GM23338 (cell line): Measurements from ENCODE around the gene ARL5A. TPM values are rescaled to one million over a fixed set of nuclear protein-coding genes. Genes with fewer than 3 reads are reported as not detected.

Experiments
- ATAC-seq: fragments of 200-7000 bp; cut with Tn5 transposase; 3 replicates; pipeline ENCODE4 v1.9.1; 2020
- DNase-seq: peaks from one replicate; pipeline ENCODE4 v3.0.0-alpha.2; 2015; ENCODE audit warnings: low spot score
- H2AFZ ChIP-seq: fragments of 200-600 bp; sonication (generic); 2 replicates; pipeline ENCODE4 v1.8.0; 2016; ENCODE audit warnings: antibody characterized with exemption, mild to moderate bottlenecking, moderate library complexity
- H3F3A ChIP-seq: fragments of 200-600 bp; sonication (generic); replicated peaks from 2 replicates; pipeline ENCODE4 v1.8.0; 2017; ENCODE audit warnings: antibody characterized with exemption, mixed run types, low read depth
- H3K27ac ChIP-seq: fragments of 200-600 bp; sonication (generic); 2 replicates; pipeline ENCODE4 v1.6.1; 2016; ENCODE audit warnings: low read depth
- H3K27me3 ChIP-seq: fragments of 200-600 bp; sonication (generic); 2 replicates; pipeline ENCODE4 v1.8.0; 2016; ENCODE audit warnings: mild to moderate bottlenecking, mixed run types, moderate library complexity; ENCODE audit not compliant: insufficient read depth
- H3K36me3 ChIP-seq: fragments of 200-600 bp; sonication (generic); 2 replicates; pipeline ENCODE4 v1.8.0; 2016; ENCODE audit warnings: mild to moderate bottlenecking; ENCODE audit not compliant: insufficient read depth
- H3K4me1 ChIP-seq: fragments of 200-600 bp; sonication (generic); 2 replicates; pipeline ENCODE4 v1.8.0; 2016; ENCODE audit warnings: mild to moderate bottlenecking, moderate library complexity; ENCODE audit not compliant: insufficient read depth
- H3K4me2 ChIP-seq: fragments of 200-600 bp; sonication (generic); 2 replicates; pipeline ENCODE4 v1.7.1; 2017; ENCODE audit warnings: mixed run types
- H3K4me3 ChIP-seq: fragments of 200-600 bp; sonication (generic); 2 replicates; pipeline ENCODE4 v1.6.1; 2016; ENCODE audit warnings: mixed run types
- H3K79me2 ChIP-seq: fragments of 200-600 bp; sonication (generic); replicated peaks from 2 replicates; pipeline ENCODE4 v1.8.0; 2017; ENCODE audit warnings: mild to moderate bottlenecking; ENCODE audit not compliant: insufficient read depth
- H3K9me2 ChIP-seq: fragments of 200-600 bp; sonication (generic); 2 replicates; pipeline ENCODE4 v1.8.0; 2017; ENCODE audit not compliant: insufficient read depth
- H4K20me1 ChIP-seq: fragments of 200-600 bp; sonication (generic); replicated peaks from 2 replicates; pipeline ENCODE4 v1.8.0; 2017; ENCODE audit warnings: mild to moderate bottlenecking; ENCODE audit not compliant: insufficient read depth
- H3K27ac Mint-ChIP-seq: 2 replicates; pipeline ENCODE4 v1.8.0; 2020; ENCODE audit warnings: inconsistent platforms, mild to moderate bottlenecking, moderate library complexity, mixed read lengths
- H3K27me3 Mint-ChIP-seq: 3 replicates; pipeline ENCODE4 v1.8.0; 2022; ENCODE audit warnings: low read depth, mild to moderate bottlenecking, moderate library complexity, mixed read lengths, inconsistent platforms; ENCODE audit not compliant: insufficient read depth, poor library complexity
- H3K36me3 Mint-ChIP-seq: 3 replicates; pipeline ENCODE4 v1.8.0; 2021; ENCODE audit warnings: low read depth, mild to moderate bottlenecking, inconsistent platforms, moderate library complexity, mixed read lengths
- H3K4me1 Mint-ChIP-seq: 3 replicates; pipeline ENCODE4 v1.8.0; 2020; ENCODE audit warnings: mild to moderate bottlenecking, inconsistent platforms, mixed read lengths
- H3K4me3 Mint-ChIP-seq: 3 replicates; pipeline ENCODE4 v1.8.0; 2021; ENCODE audit warnings: moderate library complexity, mild to moderate bottlenecking, inconsistent platforms, mixed read lengths
- H3K9me3 Mint-ChIP-seq: 3 replicates; pipeline ENCODE4 v1.8.0; 2020; ENCODE audit warnings: moderate library complexity, mild to moderate bottlenecking, inconsistent platforms, mixed read lengths
- CREB1 ChIP-seq: fragments of 250-450 bp; sonication (Bioruptor Pico); IDR thresholded peaks from 2 replicates; pipeline ENCODE4 v1.5.0; 2020; ENCODE audit warnings: low read depth, mild to moderate bottlenecking, moderate library complexity
- EZH2 ChIP-seq: fragments of 200-600 bp; sonication (generic); IDR thresholded peaks from one replicate; pipeline ENCODE4 v1.8.0; 2017; ENCODE audit warnings: antibody characterized with exemption, mild to moderate bottlenecking, low read depth; ENCODE audit not compliant: unreplicated experiment
- JUNB ChIP-seq: IDR thresholded peaks from one replicate; pipeline ENCODE4 v1.6.1; 2016; ENCODE audit warnings: antibody characterized with exemption; ENCODE audit not compliant: unreplicated experiment
- POLR2AphosphoS5 ChIP-seq: IDR thresholded peaks from 2 replicates; pipeline ENCODE4 v1.6.1; 2016; ENCODE audit warnings: antibody characterized with exemption, low read depth
- STAT1 ChIP-seq: IDR thresholded peaks from one replicate; pipeline ENCODE4 v1.6.1; 2016; ENCODE audit warnings: antibody characterized with exemption; ENCODE audit not compliant: unreplicated experiment
- ZNF114 ChIP-seq: fragments of 250-450 bp; sonication (Bioruptor Pico); IDR thresholded peaks from 2 replicates; pipeline ENCODE4 v1.5.0; 2020; ENCODE audit warnings: mild to moderate bottlenecking, moderate library complexity
- ZNF331 ChIP-seq: fragments of 250-450 bp; sonication (Bioruptor Pico); IDR thresholded peaks from 2 replicates; pipeline ENCODE4 v1.5.0; 2020; ENCODE audit warnings: low read depth, mild to moderate bottlenecking, moderate library complexity
- polyA plus RNA-seq: library from polyadenylated mRNA; unstranded; fragments of >200 nt; fragmentation: Nextera tagmentation; extraction: Ambion mirVana; gene quantifications from 2 replicates; pipeline ENCODE4 v1.2.1, GENCODE V29; 2016
- total RNA-seq: library from RNA; depleted of rRNA; stranded (reverse); fragments of >200 nt; shearing (Covaris generic); gene quantifications from 2 replicates; pipeline ENCODE4 v1.2.3, GENCODE V29; 2014
- TF ChIP-seq, protein P1 (sequence below): IDR thresholded peaks from one replicate; pipeline ENCODE4 v1.6.1; 2018; ENCODE audit warnings: antibody characterized with exemption; ENCODE audit not compliant: unreplicated experiment
- TF ChIP-seq, protein P2 (sequence below), 2 experiments: fragments of 200-600 bp in 1 of 2; sonication (generic) in 1 of 2; conservative IDR thresholded peaks; 2 replicates each; pipeline versions ENCODE4 v1.5.1 to v1.6.1; 2016 to 2017; ENCODE audit warnings: antibody characterized with exemption in 2 of 2, low read depth in 2 of 2, mild to moderate bottlenecking in 2 of 2, moderate library complexity in 1 of 2
- TF ChIP-seq, protein P3 (sequence below): fragments of 250-450 bp; sonication (Bioruptor Pico); IDR thresholded peaks from 2 replicates; pipeline ENCODE4 v1.5.0; 2020; ENCODE audit warnings: mild to moderate bottlenecking, moderate library complexity

The ARL5A gene
- total and polyA plus RNA-seq, 2 experiments from 2014 or later = 26.8 to 104 TPM

DNA sequence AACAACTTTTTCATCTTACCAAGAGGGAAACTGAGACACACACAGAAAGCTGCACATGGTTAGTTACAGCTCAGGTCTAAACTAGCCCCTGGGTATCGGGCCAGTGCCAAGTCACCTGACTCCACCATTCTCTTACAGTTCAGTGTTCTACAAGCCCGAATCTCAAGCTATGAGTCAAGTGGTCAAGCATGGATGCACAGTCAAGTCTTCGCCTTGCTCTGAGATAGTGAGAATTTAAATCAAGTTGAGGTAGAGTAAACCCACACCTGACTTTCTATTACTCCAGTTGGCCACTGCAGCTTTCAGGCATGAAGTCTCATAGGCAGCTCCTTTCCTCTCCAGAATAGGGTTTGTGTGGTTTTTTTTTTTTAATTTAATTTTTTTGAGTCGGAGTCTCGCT, 34.5 kb upstream of the ARL5A start:
- ATAC-seq = no peak
- H3K9me3 Mint-ChIP-seq = no peaks in the 10 kb centered on the region
- no peaks in the 10 kb centered on the region; the same call in 2 of the 3 replicates for H3K4me1 Mint-ChIP-seq
- Histone ChIP-seq H2AFZ (no peak overlapping the region), H3K4me1 (no peaks in the 10 kb centered on the region), H3K79me2 (no peaks in the 10 kb centered on the region), H3K9me2 (no peaks in the 10 kb centered on the region), H4K20me1 (no peaks in the 10 kb centered on the region), H3K4me2 (no peak overlapping the region), H3K27me3 (no peaks in the 10 kb centered on the region), H3K27ac (no peak overlapping the region), H3K36me3 (no peaks in the 10 kb centered on the region), H3K4me3 (no peak overlapping the region), H3F3A (no peaks in the 10 kb centered on the region)
- TF ChIP-seq JUNB = no peak
- TF ChIP-seq, protein P1, sequence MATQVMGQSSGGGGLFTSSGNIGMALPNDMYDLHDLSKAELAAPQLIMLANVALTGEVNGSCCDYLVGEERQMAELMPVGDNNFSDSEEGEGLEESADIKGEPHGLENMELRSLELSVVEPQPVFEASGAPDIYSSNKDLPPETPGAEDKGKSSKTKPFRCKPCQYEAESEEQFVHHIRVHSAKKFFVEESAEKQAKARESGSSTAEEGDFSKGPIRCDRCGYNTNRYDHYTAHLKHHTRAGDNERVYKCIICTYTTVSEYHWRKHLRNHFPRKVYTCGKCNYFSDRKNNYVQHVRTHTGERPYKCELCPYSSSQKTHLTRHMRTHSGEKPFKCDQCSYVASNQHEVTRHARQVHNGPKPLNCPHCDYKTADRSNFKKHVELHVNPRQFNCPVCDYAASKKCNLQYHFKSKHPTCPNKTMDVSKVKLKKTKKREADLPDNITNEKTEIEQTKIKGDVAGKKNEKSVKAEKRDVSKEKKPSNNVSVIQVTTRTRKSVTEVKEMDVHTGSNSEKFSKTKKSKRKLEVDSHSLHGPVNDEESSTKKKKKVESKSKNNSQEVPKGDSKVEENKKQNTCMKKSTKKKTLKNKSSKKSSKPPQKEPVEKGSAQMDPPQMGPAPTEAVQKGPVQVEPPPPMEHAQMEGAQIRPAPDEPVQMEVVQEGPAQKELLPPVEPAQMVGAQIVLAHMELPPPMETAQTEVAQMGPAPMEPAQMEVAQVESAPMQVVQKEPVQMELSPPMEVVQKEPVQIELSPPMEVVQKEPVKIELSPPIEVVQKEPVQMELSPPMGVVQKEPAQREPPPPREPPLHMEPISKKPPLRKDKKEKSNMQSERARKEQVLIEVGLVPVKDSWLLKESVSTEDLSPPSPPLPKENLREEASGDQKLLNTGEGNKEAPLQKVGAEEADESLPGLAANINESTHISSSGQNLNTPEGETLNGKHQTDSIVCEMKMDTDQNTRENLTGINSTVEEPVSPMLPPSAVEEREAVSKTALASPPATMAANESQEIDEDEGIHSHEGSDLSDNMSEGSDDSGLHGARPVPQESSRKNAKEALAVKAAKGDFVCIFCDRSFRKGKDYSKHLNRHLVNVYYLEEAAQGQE = no peak
- TF ChIP-seq, protein P2, sequence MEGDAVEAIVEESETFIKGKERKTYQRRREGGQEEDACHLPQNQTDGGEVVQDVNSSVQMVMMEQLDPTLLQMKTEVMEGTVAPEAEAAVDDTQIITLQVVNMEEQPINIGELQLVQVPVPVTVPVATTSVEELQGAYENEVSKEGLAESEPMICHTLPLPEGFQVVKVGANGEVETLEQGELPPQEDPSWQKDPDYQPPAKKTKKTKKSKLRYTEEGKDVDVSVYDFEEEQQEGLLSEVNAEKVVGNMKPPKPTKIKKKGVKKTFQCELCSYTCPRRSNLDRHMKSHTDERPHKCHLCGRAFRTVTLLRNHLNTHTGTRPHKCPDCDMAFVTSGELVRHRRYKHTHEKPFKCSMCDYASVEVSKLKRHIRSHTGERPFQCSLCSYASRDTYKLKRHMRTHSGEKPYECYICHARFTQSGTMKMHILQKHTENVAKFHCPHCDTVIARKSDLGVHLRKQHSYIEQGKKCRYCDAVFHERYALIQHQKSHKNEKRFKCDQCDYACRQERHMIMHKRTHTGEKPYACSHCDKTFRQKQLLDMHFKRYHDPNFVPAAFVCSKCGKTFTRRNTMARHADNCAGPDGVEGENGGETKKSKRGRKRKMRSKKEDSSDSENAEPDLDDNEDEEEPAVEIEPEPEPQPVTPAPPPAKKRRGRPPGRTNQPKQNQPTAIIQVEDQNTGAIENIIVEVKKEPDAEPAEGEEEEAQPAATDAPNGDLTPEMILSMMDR (conservative IDR thresholded peaks at IDR 0.05; ENCODE audit: low read depth in 2 of 2) = no peak
- TF ChIP-seq CREB1 (CRISPR knock-in tag) = no peak
- TF ChIP-seq ZNF331 (CRISPR knock-in tag) = no peak
- no peak for TF ChIP-seq EZH2
- TF ChIP-seq, protein P3, sequence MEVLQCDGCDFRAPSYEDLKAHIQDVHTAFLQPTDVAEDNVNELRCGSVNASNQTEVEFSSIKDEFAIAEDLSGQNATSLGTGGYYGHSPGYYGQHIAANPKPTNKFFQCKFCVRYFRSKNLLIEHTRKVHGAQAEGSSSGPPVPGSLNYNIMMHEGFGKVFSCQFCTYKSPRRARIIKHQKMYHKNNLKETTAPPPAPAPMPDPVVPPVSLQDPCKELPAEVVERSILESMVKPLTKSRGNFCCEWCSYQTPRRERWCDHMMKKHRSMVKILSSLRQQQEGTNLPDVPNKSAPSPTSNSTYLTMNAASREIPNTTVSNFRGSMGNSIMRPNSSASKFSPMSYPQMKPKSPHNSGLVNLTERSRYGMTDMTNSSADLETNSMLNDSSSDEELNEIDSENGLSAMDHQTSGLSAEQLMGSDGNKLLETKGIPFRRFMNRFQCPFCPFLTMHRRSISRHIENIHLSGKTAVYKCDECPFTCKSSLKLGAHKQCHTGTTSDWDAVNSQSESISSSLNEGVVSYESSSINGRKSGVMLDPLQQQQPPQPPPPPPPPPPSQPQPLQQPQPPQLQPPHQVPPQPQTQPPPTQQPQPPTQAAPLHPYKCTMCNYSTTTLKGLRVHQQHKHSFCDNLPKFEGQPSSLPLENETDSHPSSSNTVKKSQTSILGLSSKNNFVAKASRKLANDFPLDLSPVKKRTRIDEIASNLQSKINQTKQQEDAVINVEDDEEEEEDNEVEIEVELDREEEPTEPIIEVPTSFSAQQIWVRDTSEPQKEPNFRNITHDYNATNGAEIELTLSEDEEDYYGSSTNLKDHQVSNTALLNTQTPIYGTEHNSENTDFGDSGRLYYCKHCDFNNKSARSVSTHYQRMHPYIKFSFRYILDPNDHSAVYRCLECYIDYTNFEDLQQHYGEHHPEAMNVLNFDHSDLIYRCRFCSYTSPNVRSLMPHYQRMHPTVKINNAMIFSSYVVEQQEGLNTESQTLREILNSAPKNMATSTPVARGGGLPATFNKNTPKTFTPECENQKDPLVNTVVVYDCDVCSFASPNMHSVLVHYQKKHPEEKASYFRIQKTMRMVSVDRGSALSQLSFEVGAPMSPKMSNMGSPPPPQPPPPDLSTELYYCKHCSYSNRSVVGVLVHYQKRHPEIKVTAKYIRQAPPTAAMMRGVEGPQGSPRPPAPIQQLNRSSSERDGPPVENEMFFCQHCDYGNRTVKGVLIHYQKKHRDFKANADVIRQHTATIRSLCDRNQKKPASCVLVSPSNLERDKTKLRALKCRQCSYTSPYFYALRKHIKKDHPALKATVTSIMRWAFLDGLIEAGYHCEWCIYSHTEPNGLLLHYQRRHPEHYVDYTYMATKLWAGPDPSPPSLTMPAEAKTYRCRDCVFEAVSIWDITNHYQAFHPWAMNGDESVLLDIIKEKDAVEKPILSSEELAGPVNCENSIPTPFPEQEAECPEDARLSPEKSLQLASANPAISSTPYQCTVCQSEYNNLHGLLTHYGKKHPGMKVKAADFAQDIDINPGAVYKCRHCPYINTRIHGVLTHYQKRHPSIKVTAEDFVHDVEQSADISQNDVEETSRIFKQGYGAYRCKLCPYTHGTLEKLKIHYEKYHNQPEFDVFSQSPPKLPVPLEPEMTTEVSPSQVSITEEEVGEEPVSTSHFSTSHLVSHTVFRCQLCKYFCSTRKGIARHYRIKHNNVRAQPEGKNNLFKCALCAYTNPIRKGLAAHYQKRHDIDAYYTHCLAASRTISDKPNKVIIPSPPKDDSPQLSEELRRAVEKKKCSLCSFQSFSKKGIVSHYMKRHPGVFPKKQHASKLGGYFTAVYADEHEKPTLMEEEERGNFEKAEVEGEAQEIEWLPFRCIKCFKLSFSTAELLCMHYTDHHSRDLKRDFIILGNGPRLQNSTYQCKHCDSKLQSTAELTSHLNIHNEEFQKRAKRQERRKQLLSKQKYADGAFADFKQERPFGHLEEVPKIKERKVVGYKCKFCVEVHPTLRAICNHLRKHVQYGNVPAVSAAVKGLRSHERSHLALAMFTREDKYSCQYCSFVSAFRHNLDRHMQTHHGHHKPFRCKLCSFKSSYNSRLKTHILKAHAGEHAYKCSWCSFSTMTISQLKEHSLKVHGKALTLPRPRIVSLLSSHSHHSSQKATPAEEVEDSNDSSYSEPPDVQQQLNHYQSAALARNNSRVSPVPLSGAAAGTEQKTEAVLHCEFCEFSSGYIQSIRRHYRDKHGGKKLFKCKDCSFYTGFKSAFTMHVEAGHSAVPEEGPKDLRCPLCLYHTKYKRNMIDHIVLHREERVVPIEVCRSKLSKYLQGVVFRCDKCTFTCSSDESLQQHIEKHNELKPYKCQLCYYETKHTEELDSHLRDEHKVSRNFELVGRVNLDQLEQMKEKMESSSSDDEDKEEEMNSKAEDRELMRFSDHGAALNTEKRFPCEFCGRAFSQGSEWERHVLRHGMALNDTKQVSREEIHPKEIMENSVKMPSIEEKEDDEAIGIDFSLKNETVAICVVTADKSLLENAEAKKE (CRISPR knock-in tag) = no peak
- no peak for TF ChIP-seq POLR2AphosphoS5
- TF ChIP-seq STAT1 = no peak
- TF ChIP-seq ZNF114 (CRISPR knock-in tag) = no peak
- no peak overlapping the region for H3K4me3 Mint-ChIP-seq
- H3K27me3 Mint-ChIP-seq = no peaks in the 10 kb centered on the region
- H3K27ac Mint-ChIP-seq = no peak overlapping the region
- DNase-seq = no peak
- no peaks in the 10 kb centered on the region for H3K36me3 Mint-ChIP-seq
